HG02884 (cell line): ENCODE measurements around the gene APLP2.
"Not testable (repeated sequence)": the region's sequence is repeated elsewhere in the genome, so short reads cannot be mapped to it uniquely, and the experiment has no call there.

Experiments used
- ATAC-seq: cut with Tn5 transposase; IDR thresholded peaks from one replicate; pipeline ENCODE4 v1.9.1; 2021; ENCODE audit warnings: mild to moderate bottlenecking, moderate library complexity; ENCODE audit not compliant: unreplicated experiment

The APLP2 gene

DNA sequence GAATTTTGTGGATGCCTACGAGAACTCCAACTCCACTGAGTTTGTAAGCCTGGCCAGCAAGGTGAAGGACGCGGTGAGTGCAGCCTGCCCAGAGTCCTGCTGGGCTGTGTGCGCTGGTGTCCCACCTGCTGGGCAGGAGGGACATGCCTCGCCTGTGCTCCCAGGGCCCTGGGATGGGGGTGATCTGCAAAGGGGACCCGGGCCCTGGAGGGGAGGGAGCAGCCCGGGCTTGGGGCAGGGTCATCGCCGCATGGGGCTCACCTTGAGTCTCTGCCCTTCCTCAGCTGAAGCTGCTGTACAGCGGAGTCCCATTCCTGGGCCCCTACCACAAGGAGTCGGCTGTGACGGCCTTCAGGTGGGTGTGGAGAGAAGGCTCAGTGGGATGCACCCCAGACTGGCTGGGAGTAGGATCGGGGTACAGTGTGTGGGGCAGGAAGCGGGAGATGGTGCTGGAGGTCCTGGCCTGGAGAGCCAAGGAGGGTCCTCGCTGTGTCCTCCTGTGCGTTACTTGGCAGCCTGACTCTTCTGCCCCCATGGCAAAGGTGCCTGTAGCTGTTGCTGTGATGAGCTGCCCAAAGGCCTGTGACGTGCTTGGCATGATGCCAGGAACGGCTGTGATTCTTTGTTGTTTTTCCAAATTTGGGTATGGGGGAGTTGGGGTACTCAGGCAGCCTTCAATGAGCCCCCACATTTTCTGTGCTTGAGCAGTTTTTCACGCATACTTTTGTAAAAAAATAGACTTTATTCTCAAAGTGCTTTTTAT, 119.1 kb downstream of the APLP2 start:
- ATAC-seq, result no peak

DNA sequence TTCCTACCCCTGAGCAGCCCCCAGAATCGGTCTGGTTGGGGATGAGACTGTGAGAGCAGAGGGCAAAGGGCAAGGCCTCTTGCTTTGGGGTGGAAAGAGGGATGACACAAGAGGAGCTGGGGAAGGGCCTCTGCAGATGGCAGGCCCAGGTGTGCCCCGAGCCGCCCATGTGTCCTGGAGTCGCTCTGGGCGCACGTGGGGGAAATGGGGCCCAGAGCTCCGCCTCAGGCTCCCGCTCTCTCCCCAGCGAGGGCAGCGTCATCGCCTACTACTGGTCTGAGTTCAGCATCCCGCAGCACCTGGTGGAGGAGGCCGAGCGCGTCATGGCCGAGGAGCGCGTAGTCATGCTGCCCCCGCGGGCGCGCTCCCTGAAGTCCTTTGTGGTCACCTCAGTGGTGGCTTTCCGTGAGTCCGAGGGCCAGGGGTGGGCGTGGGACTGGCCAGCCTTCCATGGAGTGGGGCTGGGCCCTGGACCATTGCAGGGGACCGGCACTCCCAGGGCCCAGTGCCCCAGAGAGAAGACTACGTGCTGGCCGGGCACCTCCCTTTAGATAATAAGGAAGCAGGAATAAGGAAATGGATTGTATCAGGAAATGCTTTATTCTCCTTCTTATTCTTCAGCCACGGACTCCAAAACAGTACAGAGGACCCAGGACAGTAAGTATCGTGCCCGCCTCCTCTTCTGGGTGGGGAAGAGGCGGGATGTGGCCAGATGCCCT, 120.0 kb downstream of the APLP2 start:
- ATAC-seq, result no peak

DNA sequence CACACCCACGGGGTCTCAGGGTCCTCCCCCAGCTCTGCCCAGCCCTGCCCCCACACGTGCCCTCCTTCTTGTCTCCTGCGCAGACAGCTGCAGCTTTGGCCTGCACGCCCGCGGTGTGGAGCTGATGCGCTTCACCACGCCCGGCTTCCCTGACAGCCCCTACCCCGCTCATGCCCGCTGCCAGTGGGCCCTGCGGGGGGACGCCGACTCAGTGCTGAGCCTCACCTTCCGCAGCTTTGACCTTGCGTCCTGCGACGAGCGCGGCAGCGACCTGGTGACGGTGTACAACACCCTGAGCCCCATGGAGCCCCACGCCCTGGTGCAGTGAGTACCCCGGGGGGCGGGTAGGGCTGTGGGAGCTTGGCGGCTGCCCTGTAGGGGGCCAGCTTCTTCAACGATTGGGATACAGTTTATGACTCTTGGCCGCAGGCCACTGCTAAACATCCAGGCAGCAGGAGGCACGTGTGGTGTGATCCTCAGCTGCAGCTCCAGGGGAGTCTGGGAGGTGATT, 120.7 kb downstream of the APLP2 start:
- no peak for ATAC-seq

DNA sequence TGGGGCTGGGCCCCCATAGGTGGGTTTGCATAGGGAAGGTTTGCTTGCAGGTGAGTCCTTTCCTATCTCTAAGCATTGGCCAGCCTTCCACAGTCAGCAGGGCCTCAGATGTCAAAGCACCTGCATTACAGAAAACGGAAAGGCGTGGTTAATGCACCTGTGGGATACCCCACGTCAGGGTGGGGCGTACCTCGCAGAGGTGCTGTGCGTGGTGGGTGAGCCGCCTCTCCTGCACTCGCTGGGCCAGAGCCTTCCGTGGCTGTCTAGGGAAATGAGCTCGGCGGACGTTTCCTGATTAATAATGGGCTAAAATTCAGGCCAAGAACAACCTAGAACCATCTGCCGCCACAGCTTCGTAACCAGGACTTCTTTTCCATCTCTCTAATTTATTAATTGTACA, 122.2 kb downstream of the APLP2 start:
- ATAC-seq, result no peak

DNA sequence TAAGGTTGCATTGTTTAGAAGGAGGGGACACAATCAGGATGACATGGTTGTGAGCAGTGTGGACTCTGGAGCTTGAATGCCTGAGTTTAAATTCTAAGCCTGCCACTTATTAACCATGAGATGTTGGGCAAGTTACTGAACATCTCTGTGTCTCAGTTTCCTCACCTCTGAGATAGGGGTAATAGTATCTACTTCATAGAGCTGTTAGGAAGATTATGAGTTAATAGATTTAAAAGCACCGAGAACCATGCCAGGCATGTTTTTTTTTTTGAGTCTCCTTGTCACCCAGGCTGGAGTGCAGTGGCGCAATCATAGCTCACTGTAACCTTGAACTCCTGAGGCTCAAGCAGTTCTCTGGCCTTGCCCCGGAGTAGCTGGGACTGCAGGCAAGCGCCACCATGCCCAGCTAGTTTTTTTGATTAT, 123.2 kb downstream of the APLP2 start:
- ATAC-seq, result no peak

DNA sequence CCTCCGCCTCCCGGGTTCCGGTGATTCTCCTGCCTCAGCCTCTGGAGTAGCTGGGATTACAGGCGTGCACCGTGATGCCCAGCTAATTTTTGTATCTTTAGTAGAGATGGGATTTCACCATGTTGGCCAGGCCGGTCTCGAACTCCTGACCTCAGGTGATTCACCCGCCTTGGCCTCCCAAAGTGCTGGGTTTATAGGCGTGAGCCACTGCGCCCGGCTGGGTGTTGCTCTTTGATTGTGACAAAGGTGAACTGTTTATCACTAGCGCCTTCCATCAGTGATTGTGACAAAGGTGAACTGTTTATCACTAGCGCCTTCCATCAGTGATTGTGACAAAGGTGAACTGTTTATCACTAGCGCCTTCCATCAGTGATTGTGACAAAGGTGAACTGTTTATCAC, 123.9 kb downstream of the APLP2 start:
- ATAC-seq, result not testable (repeated sequence)
